Measurements from ENCODE around the gene BSG. TPM values are rescaled to one million over a fixed set of nuclear protein-coding genes. Genes with fewer than 3 reads are reported as not detected.

The BSG gene
- total and polyA plus RNA-seq, 9 of the 15 experiments (the other 6 are each of a cell fraction or from before 2014, with no cell fraction given): 4.6 to 495 (median 187) TPM

GRCh38 chr19:604355-604754, 32.0 kb downstream of the BSG start:
- intact Hi-C loops (cut with micrococcal nuclease) (loop anchor here (2.0 kb wide), 2 partner anchors 30 to 54 kb away; no protein-coding TSS in a partner anchor), in situ Hi-C loops (cut with MboI) (no loop called here)
- Histone ChIP-seq H3K9me1 (ENCODE audit: control insufficient read depth, insufficient read depth, low read length) (no peaks in the 10 kb centered on the region), H3K27me3 (ENCODE audit: control insufficient read depth in 2 of 2, insufficient read depth in 2 of 2, low read length in 2 of 2) (no peaks in the 10 kb centered on the region), H3K9ac (ENCODE audit: insufficient read depth in 1 of 2, low read depth in 2 of 2, low read length in 2 of 2) (no peak overlapping the region), H3K4me2 (ENCODE audit: insufficient read depth, low read length) (no peak overlapping the region), H3K27ac (ENCODE audit: extremely low read depth, low read depth, low read length) (no peak overlapping the region), H3K36me3 (ENCODE audit: control insufficient read depth, insufficient read depth, low read length) (no peaks in the 10 kb centered on the region), H3K4me3 (no peak overlapping the region), H3K79me2 (ENCODE audit: control insufficient read depth, insufficient read depth, low read length) (no peaks in the 10 kb centered on the region), H3K9me3 (replicated peaks; ENCODE audit: control insufficient read depth, insufficient read depth, low read depth, low read length) (peaks cover 2% of the 10 kb centered on the region; the same call in 1 of the 2 replicates), H3K4me1 (replicated peaks in 1 of 2; ENCODE audit: control insufficient read depth in 2 of 2, insufficient read depth in 2 of 2, low read length in 2 of 2) (peaks cover 0 to 51% of the 10 kb centered on the region in 2 experiments; a peak in 2 of 5 replicates), H2AFZ (ENCODE audit: low read depth, low read length) (no peak overlapping the region), H4K20me1 (replicated peaks; ENCODE audit: control insufficient read depth, insufficient read depth, low read length) (no peaks in the 10 kb centered on the region)
- ChIA-PET CTCF (ENCODE audit: low intra/inter-chr PET ratio) (interaction anchor here (0.6 kb wide), 1 partner anchor 312 kb away, joined by 3 read pairs; the partner anchor contains the start of gene KISS1R), POLR2A (interaction anchor here (0.5 to 1.0 kb wide), 3 partner anchors 11 to 119 kb away, joined by 3 to 8 read pairs (median 3); no protein-coding TSS in a partner anchor)
- FAIRE-seq (peak; percentile 75), ATAC-seq (peak; percentile 96), DNase-seq (ENCODE audit: extremely low read depth in 1 of 4, low spot score in 3 of 4) (peak; percentile 76 to 86 (median 82))
- no TSS peak for BruUV-seq (replicated peaks)
- 2% methylated on average over 4 of the region's 11 CpGs for WGBS (ENCODE audit: insufficient coverage, low coverage, missing lambda C conversion rate)
- TF ChIP-seq RBM34 (IDR thresholded peaks at IDR 0.05; ENCODE audit: borderline replicate concordance, insufficient read depth, low read length) (no peak), ESRRB (CRISPR knock-in tag; IDR thresholded peaks at IDR 0.05; ENCODE audit: borderline replicate concordance) (no peak), KAT7 (CRISPR knock-in tag; IDR thresholded peaks at IDR 0.05; ENCODE audit: borderline replicate concordance) (no peak), RBM39 (optimal IDR thresholded peaks at IDR 0.05; ENCODE audit: low read depth, low read length) (no peak), SRSF7 (optimal IDR thresholded peaks at IDR 0.05; ENCODE audit: low read depth, low read length) (no peak), XRCC4 (IDR thresholded peaks at IDR 0.05; ENCODE audit: extremely low read depth, insufficient read depth, insufficient read length) (no peak)
- TF ChIP-seq, protein P1, sequence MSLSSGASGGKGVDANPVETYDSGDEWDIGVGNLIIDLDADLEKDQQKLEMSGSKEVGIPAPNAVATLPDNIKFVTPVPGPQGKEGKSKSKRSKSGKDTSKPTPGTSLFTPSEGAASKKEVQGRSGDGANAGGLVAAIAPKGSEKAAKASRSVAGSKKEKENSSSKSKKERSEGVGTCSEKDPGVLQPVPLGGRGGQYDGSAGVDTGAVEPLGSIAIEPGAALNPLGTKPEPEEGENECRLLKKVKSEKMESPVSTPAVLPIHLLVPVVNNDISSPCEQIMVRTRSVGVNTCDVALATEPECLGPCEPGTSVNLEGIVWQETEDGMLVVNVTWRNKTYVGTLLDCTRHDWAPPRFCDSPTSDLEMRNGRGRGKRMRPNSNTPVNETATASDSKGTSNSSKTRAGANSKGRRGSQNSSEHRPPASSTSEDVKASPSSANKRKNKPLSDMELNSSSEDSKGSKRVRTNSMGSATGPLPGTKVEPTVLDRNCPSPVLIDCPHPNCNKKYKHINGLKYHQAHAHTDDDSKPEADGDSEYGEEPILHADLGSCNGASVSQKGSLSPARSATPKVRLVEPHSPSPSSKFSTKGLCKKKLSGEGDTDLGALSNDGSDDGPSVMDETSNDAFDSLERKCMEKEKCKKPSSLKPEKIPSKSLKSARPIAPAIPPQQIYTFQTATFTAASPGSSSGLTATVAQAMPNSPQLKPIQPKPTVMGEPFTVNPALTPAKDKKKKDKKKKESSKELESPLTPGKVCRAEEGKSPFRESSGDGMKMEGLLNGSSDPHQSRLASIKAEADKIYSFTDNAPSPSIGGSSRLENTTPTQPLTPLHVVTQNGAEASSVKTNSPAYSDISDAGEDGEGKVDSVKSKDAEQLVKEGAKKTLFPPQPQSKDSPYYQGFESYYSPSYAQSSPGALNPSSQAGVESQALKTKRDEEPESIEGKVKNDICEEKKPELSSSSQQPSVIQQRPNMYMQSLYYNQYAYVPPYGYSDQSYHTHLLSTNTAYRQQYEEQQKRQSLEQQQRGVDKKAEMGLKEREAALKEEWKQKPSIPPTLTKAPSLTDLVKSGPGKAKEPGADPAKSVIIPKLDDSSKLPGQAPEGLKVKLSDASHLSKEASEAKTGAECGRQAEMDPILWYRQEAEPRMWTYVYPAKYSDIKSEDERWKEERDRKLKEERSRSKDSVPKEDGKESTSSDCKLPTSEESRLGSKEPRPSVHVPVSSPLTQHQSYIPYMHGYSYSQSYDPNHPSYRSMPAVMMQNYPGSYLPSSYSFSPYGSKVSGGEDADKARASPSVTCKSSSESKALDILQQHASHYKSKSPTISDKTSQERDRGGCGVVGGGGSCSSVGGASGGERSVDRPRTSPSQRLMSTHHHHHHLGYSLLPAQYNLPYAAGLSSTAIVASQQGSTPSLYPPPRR (CRISPR knock-in tag; IDR thresholded peaks at IDR 0.05; ENCODE audit: borderline replicate concordance): no peak
